ENCODE measurements around the gene INCA1.

Gene INCA1

GRCh38 chr17:5003214-5003867, 6.0 kb upstream of the INCA1 start:
- no peak for DNase-seq

- DNase-seq, result no peak
Measured at GRCh38 chr17:5002121-5002788, 4.9 kb upstream of the INCA1 start.

- no peak for DNase-seq
Measured at GRCh38 chr17:5000237-5000639, 2.9 kb upstream of the INCA1 start.

- DNase-seq, result no peak
Measured at GRCh38 chr17:4999430-5000093, 2.2 kb upstream of the INCA1 start.

- no peak for DNase-seq
Measured at GRCh38 chr17:4998732-4999429, 1.6 kb upstream of the INCA1 start.

GRCh38 chr17:4998027-4998731, 857 bp upstream of the INCA1 start:
- no peak for DNase-seq

GRCh38 chr17:4994081-4994595, 3.2 kb downstream of the INCA1 start:
- no peak for DNase-seq

- peak; percentile 28 for DNase-seq
Measured at GRCh38 chr17:4987767-4988567, 9.4 kb downstream of the INCA1 start.

GRCh38 chr17:4986951-4987766, 10.2 kb downstream of the INCA1 start, which contains the start of gene CAMTA2:
Gene CAMTA2, minus strand, starts transcription at chr17:4987675. Its CDS starts 1,453 bp downstream, at chr17:4986222.
- peak; percentile 87 for DNase-seq

- DNase-seq, result peak; percentile 51
Measured at GRCh38 chr17:4986403-4986802, 10.9 kb downstream of the INCA1 start.

- peak; percentile 71 for DNase-seq
Measured at GRCh38 chr17:4982305-4982704, 15.0 kb downstream of the INCA1 start.

- peak; percentile 51 for DNase-seq
Measured at GRCh38 chr17:4980644-4981216, 16.6 kb downstream of the INCA1 start.

- DNase-seq, result peak; percentile 59
Measured at GRCh38 chr17:4978726-4979125, 18.6 kb downstream of the INCA1 start.

GRCh38 chr17:4974115-4974670, 23.1 kb downstream of the INCA1 start:
- DNase-seq, result no peak

GRCh38 chr17:4973256-4974114, 23.8 kb downstream of the INCA1 start:
- no peak for DNase-seq

GRCh38 chr17:4972752-4973151, 24.6 kb downstream of the INCA1 start:
- no peak for DNase-seq

GRCh38 chr17:4972322-4972721, 25.0 kb downstream of the INCA1 start:
- no peak for DNase-seq

GRCh38 chr17:4971826-4972225, 25.5 kb downstream of the INCA1 start:
- DNase-seq, result no peak

- DNase-seq, result no peak
Measured at GRCh38 chr17:4970273-4970672, 27.0 kb downstream of the INCA1 start.

All from suppressor macrophage treated with lipopolysaccharide for 4 hours (primary cell).